KMS-11 (cell line): ENCODE measurements around the gene C16orf92.

Source experiments
- H2AFZ ChIP-seq: fragments of 200-600 bp; sonication (generic); 2 replicates; pipeline ENCODE4 v1.6.1; 2016; ENCODE audit warnings: antibody characterized with exemption, mixed run types, low read depth
- H3K27ac ChIP-seq: fragments of 200-600 bp; sonication (generic); 2 replicates; pipeline ENCODE4 v1.6.1; 2016; ENCODE audit warnings: mild to moderate bottlenecking, mixed run types
- H3K27me3 ChIP-seq: fragments of 200-600 bp; sonication (generic); 2 replicates; pipeline ENCODE4 v1.6.1; 2017; ENCODE audit warnings: mild to moderate bottlenecking, low read depth, mixed run types, moderate library complexity; ENCODE audit not compliant: insufficient read depth
- H3K36me3 ChIP-seq: fragments of 200-600 bp; sonication (generic); 2 replicates; pipeline ENCODE4 v1.6.1; 2017; ENCODE audit warnings: mild to moderate bottlenecking, mixed run types; ENCODE audit not compliant: insufficient read depth
- H3K4me1 ChIP-seq: fragments of 200-600 bp; sonication (generic); 2 replicates; pipeline ENCODE4 v1.6.1; 2016; ENCODE audit warnings: mild to moderate bottlenecking, low read depth, mixed run types; ENCODE audit not compliant: poor library complexity, severe bottlenecking
- H3K4me2 ChIP-seq: fragments of 200-600 bp; sonication (generic); 2 replicates; pipeline ENCODE4 v1.7.0; 2016; ENCODE audit warnings: mild to moderate bottlenecking, mixed run types
- H3K4me3 ChIP-seq: fragments of 200-600 bp; sonication (generic); IDR thresholded peaks from 2 replicates; pipeline ENCODE4 v1.6.1; 2017; ENCODE audit warnings: low read depth, low read length, mixed read lengths; ENCODE audit not compliant: insufficient read depth
- H3K79me2 ChIP-seq: fragments of 200-600 bp; sonication (generic); 2 replicates; pipeline ENCODE4 v1.6.1; 2016; ENCODE audit warnings: low read depth, mixed run types; ENCODE audit not compliant: insufficient read depth
- H3K9ac ChIP-seq: fragments of 200-600 bp; sonication (generic); 2 replicates; pipeline ENCODE4 v1.6.1; 2016; ENCODE audit warnings: mild to moderate bottlenecking, mixed run types
- H4K20me1 ChIP-seq: fragments of 200-600 bp; sonication (generic); 2 replicates; pipeline ENCODE4 v1.6.1; 2016; ENCODE audit warnings: mild to moderate bottlenecking, mixed run types; ENCODE audit not compliant: insufficient read depth
- CTCF ChIP-seq: fragments of 200-600 bp; sonication (generic); conservative IDR thresholded peaks from 2 replicates; pipeline ENCODE4 v1.6.1; 2017; ENCODE audit warnings: low read depth, mild to moderate bottlenecking, antibody characterized with exemption, low read length, moderate library complexity, mixed read lengths

C16orf92 gene

GRCh38 chr16:29990883-29991570 lies 32.0 kb upstream of the C16orf92 start:
- Histone ChIP-seq H2AFZ (no peak overlapping the region), H3K27ac (no peak overlapping the region), H3K4me3 (no peak overlapping the region), H3K9ac (no peak overlapping the region), H3K27me3 (no peaks in the 10 kb centered on the region), H4K20me1 (no peaks in the 10 kb centered on the region), H3K4me2 (no peak overlapping the region), H3K79me2 (no peaks in the 10 kb centered on the region), H3K4me1 (peaks cover 9% of the 10 kb centered on the region), H3K36me3 (no peaks in the 10 kb centered on the region)
- no peak for TF ChIP-seq CTCF

- peaks cover 9% of the 10 kb centered on the region for H3K4me1 ChIP-seq
- no peak overlapping the region for H3K4me3 ChIP-seq
- no peaks in the 10 kb centered on the region for H4K20me1 ChIP-seq
- no peak for TF ChIP-seq CTCF
- no peak overlapping the region for H3K4me2 ChIP-seq
- H3K27me3 ChIP-seq, result no peaks in the 10 kb centered on the region
- H3K9ac ChIP-seq, result no peak overlapping the region
- H2AFZ ChIP-seq, result no peak overlapping the region
- no peaks in the 10 kb centered on the region for H3K36me3 ChIP-seq
- no peak overlapping the region for H3K27ac ChIP-seq
- no peaks in the 10 kb centered on the region for H3K79me2 ChIP-seq
Measured at GRCh38 chr16:29991571-29991904, 31.5 kb upstream of the C16orf92 start.

GRCh38 chr16:29992344-29992967 lies 30.5 kb upstream of the C16orf92 start:
- no peak overlapping the region for H3K27ac ChIP-seq
- peaks cover 17% of the 10 kb centered on the region for H3K4me1 ChIP-seq
- H3K4me3 ChIP-seq, result no peak overlapping the region
- no peak overlapping the region for H3K4me2 ChIP-seq
- H3K9ac ChIP-seq, result no peak overlapping the region
- H3K79me2 ChIP-seq, result peaks cover 9% of the 10 kb centered on the region; the same call in 1 of the 2 replicates
- no peaks in the 10 kb centered on the region for H3K36me3 ChIP-seq
- TF ChIP-seq CTCF, result no peak
- H4K20me1 ChIP-seq, result no peaks in the 10 kb centered on the region
- H2AFZ ChIP-seq, result no peak overlapping the region
- no peaks in the 10 kb centered on the region for H3K27me3 ChIP-seq

GRCh38 chr16:29993191-29993902 lies 29.7 kb upstream of the C16orf92 start:
- Histone ChIP-seq H3K4me1 (peaks cover 17% of the 10 kb centered on the region), H3K27ac (no peak overlapping the region), H3K4me2 (no peak overlapping the region), H3K9ac (no peak overlapping the region), H3K36me3 (no peaks in the 10 kb centered on the region), H3K4me3 (no peak overlapping the region), H3K79me2 (peaks cover 10% of the 10 kb centered on the region; the same call in 1 of the 2 replicates), H4K20me1 (no peaks in the 10 kb centered on the region), H3K27me3 (no peaks in the 10 kb centered on the region), H2AFZ (no peak overlapping the region)
- no peak for TF ChIP-seq CTCF
